Measurements from ENCODE around the gene MRAS. TPM values are rescaled to one million over a fixed set of nuclear protein-coding genes. Genes with fewer than 3 reads are reported as not detected.

Gene MRAS
- total and polyA plus RNA-seq, 2 of the 13 experiments (the other 11 are each of a cell fraction or from before 2014, with no cell fraction given): 8.8 to 36.2 TPM

GRCh38 chr3:138347960-138348753 lies at the start of gene MRAS (continued):
- TF ChIP-seq, protein P1, sequence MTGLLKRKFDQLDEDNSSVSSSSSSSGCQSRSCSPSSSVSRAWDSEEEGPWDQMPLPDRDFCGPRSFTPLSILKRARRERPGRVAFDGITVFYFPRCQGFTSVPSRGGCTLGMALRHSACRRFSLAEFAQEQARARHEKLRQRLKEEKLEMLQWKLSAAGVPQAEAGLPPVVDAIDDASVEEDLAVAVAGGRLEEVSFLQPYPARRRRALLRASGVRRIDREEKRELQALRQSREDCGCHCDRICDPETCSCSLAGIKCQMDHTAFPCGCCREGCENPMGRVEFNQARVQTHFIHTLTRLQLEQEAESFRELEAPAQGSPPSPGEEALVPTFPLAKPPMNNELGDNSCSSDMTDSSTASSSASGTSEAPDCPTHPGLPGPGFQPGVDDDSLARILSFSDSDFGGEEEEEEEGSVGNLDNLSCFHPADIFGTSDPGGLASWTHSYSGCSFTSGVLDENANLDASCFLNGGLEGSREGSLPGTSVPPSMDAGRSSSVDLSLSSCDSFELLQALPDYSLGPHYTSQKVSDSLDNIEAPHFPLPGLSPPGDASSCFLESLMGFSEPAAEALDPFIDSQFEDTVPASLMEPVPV (CRISPR knock-in tag; IDR thresholded peaks at IDR 0.05): 0 out of 2 replicates have a peak, but pooled peaks have one; percentile 53
- TF ChIP-seq GABPB1 (CRISPR knock-in tag; IDR thresholded peaks at IDR 0.05) (peak; percentile 37; the same call in 1 of the 2 replicates), ZMYM4 (CRISPR knock-in tag; IDR thresholded peaks at IDR 0.05) (peak; percentile 54), RXRA (CRISPR knock-in tag; IDR thresholded peaks at IDR 0.05) (peak; percentile 20; the same call in 1 of the 2 replicates), REXO4 (CRISPR knock-in tag; IDR thresholded peaks at IDR 0.05; ENCODE audit: borderline replicate concordance) (no peak), UBTF (CRISPR knock-in tag; IDR thresholded peaks at IDR 0.05) (peak; percentile 83; the same call in 1 of the 2 replicates), ZNF430 (CRISPR knock-in tag; IDR thresholded peaks at IDR 0.05) (no peak), TCF12 (IDR thresholded peaks at IDR 0.05) (no peak), TCF12 (CRISPR knock-in tag; IDR thresholded peaks at IDR 0.05) (no peak), DRAP1 (CRISPR knock-in tag; IDR thresholded peaks at IDR 0.05) (0 out of 2 replicates have a peak, but pooled peaks have one; percentile 14), ZNF777 (CRISPR knock-in tag; IDR thresholded peaks at IDR 0.05) (peak; percentile 90), ZNF629 (CRISPR knock-in tag; conservative IDR thresholded peaks at IDR 0.05) (no peak; the same call in 1 of the 2 replicates), ZNF264 (CRISPR knock-in tag; IDR thresholded peaks at IDR 0.05) (no peak), KDM4B (CRISPR knock-in tag; IDR thresholded peaks at IDR 0.05) (no peak), JUN (CRISPR knock-in tag; IDR thresholded peaks at IDR 0.05) (no peak), GZF1 (CRISPR knock-in tag; IDR thresholded peaks at IDR 0.05) (no peak), PHF8 (CRISPR knock-in tag; IDR thresholded peaks at IDR 0.05) (peak; percentile 58), CEBPB (IDR thresholded peaks at IDR 0.05; ENCODE audit: borderline replicate concordance, low read depth, low read length) (0 out of 2 replicates have a peak, but pooled peaks have one; percentile 29), SALL2 (CRISPR knock-in tag; IDR thresholded peaks at IDR 0.05) (peak; percentile 22; the same call in 1 of the 2 replicates), MED13 (CRISPR knock-in tag; IDR thresholded peaks at IDR 0.05) (no peak), KLF12 (CRISPR knock-in tag; IDR thresholded peaks at IDR 0.05; ENCODE audit: borderline replicate concordance) (peak; percentile 18; the same call in 1 of the 2 replicates)
- TF ChIP-seq, protein P2, sequence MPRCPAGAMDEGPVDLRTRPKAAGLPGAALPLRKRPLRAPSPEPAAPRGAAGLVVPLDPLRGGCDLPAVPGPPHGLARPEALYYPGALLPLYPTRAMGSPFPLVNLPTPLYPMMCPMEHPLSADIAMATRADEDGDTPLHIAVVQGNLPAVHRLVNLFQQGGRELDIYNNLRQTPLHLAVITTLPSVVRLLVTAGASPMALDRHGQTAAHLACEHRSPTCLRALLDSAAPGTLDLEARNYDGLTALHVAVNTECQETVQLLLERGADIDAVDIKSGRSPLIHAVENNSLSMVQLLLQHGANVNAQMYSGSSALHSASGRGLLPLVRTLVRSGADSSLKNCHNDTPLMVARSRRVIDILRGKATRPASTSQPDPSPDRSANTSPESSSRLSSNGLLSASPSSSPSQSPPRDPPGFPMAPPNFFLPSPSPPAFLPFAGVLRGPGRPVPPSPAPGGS (CRISPR knock-in tag; IDR thresholded peaks at IDR 0.05): no peak; the same call in 1 of the 2 replicates
